Measurements from ENCODE around the gene RIT2.

DNA sequence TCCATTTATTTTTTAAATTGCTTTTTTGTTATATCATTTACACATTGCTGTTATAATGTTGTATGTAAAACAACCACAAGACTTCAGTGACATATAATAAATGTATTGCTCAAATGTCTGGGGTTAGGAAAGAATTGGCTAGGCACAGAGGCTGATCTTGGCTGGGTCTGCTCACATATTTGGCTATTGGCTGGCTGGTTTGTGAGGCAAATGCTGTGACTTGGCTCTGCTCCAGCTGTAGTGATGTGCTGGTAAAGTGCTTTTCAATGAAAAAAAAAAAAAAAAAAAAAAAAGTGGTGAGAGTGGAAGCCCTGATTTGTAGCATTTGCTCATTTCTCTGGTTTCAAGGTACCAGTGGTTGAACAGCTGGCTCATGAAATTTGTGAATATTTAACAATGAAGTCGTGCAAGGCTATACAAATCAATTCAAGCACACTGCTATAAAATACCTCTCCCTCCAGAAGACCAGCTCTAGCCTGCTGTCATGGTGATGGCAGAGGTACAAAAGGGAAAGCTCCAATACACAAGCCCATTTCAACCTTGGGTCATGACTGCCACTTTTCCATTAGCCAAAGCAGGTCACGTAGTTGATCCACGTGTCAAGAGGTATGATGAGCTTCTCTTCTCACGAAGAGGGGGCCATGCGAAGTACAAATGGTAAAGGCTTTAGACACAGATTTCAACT, 43.7 kb upstream of the RIT2 start:
- TF ChIP-seq POLR2AphosphoS5 (IDR thresholded peaks at IDR 0.05): no peak
- TF ChIP-seq, protein P1, sequence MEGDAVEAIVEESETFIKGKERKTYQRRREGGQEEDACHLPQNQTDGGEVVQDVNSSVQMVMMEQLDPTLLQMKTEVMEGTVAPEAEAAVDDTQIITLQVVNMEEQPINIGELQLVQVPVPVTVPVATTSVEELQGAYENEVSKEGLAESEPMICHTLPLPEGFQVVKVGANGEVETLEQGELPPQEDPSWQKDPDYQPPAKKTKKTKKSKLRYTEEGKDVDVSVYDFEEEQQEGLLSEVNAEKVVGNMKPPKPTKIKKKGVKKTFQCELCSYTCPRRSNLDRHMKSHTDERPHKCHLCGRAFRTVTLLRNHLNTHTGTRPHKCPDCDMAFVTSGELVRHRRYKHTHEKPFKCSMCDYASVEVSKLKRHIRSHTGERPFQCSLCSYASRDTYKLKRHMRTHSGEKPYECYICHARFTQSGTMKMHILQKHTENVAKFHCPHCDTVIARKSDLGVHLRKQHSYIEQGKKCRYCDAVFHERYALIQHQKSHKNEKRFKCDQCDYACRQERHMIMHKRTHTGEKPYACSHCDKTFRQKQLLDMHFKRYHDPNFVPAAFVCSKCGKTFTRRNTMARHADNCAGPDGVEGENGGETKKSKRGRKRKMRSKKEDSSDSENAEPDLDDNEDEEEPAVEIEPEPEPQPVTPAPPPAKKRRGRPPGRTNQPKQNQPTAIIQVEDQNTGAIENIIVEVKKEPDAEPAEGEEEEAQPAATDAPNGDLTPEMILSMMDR (IDR thresholded peaks at IDR 0.05 in 8 of 11, conservative IDR thresholded peaks at IDR 0.05 in 3 of 11): no peak

Data from spleen (tissue), 7 donors.